Activated T-helper 1 cell treated with Interleukin-2 at 50 U/mL for 16 hours (primary cell): ENCODE measurements around the gene ADGRD1.
"Not testable (repeated sequence)": the region's sequence is repeated elsewhere in the genome, so short reads cannot be mapped to it uniquely, and the experiment has no call there.

ENCODE experiments used
- DNase-seq: peaks from one replicate; pipeline ENCODE4 v3.0.0-alpha.2; 2020; ENCODE audit warnings: low read depth

The ADGRD1 gene

DNA sequence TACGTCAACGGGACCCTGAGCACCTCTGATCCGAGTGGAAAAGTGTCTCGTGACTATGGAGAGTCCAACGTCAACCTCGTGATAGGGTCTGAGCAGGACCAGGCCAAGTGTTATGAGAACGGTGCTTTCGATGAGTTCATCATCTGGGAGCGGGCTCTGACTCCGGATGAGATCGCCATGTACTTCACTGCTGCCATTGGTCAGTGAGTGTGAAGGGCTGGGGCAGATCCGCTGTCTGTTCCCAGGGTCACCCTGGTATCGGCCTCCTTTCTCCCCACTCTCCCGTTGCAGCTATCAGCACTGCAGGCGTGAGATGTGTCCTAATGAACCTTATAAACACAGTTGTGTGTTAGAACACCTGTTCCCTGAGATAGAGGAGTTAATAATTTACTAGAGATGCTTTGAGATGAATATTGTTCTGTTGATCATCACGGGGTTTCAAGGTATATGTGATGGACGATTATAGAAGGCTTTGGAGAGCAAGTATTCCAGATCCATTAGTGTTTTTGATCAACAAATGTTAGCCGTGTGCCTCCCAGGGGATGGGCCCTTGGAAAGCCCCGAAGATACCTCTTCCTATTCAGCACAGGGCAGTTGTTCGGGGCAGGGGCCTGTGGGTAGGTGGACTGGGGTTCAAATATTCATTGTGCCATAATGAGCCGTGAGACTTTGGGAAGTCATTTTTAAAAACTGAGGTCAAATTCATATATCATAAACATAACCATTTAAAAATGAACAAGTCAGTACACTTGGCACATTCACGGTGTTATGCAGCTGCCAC is 33.6 kb downstream of the ADGRD1 start:
- no peak for DNase-seq

DNA sequence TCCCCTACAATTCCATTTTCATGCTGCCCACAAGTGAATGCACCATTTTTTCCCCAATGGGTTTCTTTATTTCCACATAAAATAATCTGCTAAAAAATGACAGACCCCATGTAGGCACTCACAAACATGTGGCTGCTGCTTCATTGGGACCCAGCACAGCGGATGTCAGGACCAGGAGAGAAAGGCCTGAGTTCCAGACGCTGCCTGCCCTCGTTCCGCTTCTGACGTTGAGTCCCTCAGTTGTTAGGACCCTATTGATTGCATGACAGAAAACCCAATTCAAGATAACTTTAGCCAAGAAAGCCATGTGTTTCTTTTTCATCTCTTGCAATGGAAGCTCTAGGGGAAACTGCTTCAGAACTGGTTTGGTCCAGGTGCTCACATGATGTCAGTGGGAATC is 34.6 kb downstream of the ADGRD1 start:
- DNase-seq = no peak

DNA sequence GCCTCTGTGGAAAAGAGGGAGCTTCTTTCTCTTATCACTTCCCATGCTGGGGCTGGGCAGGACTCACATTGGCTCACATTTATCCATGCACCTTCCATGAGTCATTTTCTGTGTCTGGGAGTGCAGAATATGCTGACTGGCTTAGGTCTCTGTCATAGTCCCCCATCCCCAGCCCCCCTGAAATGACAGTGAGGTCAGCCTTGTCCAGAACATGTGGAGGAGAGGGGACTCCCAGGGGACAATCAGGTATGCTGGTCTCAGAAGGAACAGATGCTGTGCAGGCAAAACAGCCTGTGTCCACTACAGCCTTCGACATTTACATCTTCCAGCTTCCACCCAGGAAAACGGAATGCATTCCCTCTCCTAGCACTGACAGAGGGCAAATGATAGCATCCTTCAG is 35.0 kb downstream of the ADGRD1 start:
- no peak for DNase-seq

DNA sequence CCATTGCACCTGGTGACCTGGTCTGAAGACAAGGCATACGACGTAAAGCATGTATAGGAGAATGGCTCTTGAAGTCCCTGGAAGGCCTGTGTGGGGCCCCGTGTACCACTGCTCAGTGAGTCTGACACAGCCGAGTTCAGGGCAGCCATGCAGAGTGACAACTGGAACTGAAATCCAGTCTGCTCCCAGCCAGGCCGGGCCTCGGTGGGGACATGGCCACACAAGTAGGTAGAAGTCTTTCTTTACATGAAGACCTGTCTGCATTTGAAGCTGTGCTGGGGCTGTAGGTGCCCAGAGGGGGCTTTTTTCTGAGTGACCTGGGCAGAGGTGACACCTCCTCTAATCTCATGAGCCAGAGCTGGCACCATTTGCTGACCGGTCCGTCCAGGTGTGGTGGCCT is 35.7 kb downstream of the ADGRD1 start:
- no peak for DNase-seq

DNA sequence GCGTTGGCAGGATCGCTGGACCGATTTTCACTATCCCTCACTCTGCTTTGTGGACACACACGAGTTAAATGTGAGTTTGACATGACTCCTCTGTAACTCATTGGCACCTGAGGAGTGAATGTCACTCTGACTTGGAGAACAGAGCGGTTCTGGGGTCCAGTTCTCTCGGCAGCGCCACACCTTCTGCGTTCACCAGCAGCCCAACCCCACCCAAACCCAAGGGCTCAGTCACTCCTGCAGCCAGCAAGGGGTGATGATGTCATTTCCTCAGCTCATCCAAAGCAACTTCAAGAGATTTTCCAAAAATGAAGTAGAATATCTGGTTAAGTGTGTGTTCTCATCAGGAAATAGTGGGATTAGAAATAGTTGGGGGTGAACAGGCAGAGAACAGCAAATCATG is 36.3 kb downstream of the ADGRD1 start:
- no peak for DNase-seq

DNA sequence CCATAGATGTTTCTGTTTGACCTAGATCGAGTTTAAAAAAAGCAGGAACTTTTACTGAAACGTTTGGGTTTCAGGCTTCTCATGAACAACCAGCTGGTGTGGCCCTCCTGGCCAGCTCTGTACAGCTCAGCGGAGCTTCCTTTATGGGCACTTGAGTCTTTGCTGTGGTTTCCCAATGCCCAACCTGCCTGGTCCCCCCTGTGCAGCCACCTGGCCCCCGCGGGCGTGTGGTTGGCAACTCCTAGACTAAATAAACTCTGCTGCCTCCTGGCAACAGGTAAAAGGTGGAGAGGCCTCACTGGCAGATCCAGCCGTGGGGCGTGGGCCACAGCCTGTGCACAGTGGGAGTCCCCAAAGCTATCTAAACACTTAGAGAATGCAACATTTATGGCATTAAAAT is 38.7 kb downstream of the ADGRD1 start:
- DNase-seq = no peak

DNA sequence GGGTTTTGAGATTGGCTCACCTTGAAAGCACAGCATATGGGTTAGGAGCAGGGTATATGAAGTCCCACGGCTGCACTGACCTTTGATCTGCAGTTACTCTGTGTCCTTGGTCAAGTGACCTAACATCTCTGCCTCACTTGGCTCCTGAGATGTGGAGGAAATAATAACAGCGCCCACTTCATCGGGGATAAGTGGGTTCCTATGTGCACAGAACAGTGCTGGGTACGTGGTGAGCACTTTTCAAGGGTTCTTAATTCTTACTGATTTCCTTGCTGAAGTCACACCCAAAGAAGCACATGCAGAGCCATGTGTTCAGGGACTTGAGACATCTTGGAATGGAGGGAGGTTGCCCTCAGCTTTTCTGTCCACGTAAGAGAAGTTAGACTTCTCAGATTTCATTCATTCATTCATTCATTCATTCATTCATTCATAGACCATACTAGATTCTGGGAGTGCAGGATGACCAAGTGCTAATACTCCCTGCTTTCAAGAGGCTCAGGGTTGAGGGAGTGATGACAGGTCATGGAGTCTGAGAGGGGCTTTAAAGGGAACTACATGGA is 39.4 kb downstream of the ADGRD1 start:
- DNase-seq = no peak

DNA sequence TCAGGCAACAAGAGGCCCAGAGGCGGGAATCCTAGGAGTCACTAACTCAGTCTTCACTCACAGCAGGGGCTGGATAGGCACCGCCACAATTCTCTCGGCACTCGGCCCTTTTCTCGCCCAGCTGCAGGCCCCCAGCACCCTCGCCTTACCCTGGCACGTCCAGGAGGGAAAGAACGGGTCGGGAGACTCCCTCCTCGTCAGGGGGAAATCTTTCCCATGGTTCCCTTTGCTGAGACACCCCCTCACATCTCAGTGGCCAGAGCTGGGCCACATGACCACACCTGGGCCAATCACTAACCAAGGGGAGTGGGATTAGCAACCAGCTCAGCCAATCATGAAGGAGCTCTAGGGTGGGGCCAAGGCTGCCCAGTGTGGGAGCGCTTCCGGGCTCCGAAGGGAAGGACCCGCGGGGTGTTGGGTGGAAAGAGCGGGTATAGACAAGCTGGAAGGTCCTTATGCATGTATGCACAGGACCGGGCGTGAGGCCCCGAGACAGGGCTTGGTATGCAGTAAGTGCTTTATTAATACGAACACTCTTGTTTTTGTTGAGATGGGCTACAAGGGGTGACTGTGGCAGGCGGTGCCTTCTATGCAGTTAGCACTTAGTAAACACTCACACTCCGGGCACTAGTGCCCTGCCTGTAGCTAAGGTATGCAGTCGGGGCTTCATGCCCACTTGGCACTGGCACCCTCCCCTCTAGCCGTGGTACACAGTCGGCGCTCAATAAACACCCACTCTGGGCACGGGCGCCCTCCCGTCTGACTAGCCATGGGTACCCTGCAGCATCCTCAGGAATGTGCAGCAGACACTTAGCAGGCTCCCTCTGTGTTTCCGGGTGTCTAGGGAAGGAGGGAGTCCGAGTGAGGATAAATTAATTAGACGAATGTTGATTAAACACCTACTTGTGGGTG is 40.3 kb downstream of the ADGRD1 start:
- no peak for DNase-seq

DNA sequence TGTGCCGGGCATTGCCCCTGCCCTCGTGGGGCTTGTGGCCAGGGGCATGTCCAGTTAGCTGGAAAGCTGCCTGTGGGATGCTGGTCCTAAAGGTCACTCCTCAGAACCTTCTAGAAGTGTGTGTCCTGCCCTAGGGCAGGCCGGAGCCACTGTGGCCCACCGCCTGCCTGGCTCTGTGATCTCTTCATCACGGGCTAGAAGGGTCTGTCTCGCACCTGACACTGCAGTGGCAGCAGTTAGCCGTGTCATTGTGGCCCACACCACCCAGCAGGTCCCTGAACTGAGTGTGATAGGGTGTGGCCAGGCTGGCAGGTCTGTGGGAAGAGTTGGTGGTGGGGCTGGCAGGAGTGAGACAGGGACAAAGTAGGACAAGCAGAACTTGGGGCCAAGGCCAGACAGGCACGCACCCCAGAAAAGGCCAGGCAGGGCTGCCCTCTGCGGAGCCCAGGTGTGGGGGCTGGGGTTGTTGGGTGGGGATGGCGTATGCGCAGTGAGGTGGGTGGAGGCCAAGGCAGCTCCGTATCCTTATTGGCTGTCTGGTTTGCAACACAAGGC is 41.2 kb downstream of the ADGRD1 start:
- no peak for DNase-seq

DNA sequence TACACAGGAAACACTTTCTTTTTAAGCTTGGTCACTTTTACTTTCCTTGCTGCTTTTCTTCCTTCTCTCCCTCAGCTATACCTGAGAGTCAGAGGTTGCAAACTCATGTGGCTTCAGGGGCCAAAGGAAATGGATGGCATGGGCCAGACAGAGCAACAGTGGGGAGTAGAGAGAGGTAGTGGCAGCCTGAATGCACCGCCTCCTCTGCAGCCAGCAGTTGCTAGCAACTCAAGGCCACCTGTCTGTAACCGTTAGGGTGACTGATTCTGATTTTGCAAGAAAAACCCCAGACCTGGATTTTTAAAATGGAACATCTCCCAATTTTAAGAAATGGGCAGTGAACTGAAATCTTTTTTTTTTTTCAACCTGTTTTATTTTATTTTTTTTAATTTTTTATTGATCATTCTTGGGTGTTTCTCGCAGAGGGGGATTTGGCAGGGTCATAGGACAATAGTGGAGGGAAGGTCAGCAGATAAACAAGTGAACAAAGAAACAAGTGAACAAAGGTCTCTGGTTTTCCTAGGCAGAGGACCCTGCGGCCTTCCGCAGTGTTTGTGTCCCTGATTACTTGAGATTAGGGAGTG is 41.8 kb downstream of the ADGRD1 start:
- not testable (repeated sequence) for DNase-seq

DNA sequence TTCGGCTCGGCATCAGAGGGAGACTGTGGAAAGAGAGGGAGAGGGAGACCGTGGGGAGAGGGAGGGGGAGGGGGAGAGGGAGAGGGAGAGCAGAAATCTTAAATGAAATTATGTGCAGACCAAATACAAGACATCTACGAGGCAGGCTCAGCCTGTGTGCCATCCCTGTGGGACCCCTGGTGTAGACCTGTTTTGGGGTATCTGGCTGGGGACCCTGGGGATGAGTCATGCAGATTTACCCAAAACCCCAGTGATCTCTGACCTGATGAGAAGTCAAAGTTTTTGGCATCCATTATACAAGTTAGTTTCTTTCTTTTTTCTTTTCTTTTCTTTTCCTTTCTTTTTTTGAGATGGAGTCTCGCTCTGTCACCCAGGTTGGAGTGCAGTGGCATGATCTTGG is 44.4 kb downstream of the ADGRD1 start:
- DNase-seq = no peak

DNA sequence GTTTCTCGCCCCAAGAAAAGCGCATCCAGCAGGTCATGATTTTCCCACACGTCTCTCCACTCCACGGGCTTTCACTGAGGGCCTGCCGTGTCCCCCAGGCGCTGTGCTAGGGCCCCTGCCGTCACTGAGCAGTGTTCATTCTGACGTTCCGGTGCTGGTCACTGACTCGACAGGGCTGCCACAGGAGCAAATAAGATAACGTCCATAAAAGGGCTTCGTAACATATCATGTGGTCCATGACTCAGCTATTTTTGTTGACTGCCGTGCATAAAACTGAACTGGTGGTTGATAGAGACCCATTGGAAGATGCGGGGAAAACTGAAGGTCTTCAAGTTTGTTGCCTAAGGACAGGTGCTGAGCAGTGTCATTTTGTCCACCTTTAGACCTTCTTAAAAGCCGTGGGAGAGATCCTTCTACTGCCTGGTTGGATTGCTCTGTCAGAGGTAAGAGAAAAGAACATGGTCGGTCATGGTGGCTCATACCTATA is 46.3 kb downstream of the ADGRD1 start:
- no peak for DNase-seq

DNA sequence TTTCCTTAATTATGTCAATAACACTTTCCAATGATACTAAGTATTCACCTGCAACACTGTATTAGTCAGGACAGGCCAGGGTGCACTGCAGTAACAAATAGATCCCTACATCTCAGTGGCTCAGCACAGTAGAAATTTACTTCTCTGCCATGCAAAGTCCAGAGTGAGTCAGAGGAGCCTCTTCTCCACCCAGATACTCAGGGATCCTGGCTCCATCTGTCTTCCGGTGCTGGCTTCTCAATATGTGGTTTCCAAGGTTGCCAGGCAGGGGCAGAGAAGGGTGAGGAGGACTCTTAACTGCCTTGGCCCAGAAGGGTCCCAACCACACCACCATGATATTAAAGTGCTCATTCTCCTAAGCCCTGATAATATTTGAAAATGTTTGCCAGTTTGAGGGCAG is 47.8 kb downstream of the ADGRD1 start:
- DNase-seq = no peak

DNA sequence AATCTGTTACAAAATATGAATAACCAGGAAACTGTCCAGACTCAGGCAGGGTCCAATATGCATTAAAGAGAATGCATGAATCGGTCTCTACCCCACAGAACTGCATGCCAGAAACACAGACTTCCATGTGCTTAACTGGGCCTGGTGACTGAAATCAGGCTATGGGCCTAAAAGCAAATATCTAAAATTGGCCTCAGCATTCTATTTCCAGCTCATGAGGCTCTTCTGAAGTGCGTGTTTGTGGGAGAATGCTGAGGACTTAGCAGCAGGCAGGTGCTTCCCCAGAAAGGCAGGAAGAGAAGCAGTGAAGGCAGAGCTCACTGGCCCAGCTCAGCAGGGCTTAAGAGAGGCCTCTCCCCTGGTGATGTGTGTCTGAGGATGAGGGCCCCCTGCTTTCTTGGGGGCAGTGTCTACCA is 48.5 kb downstream of the ADGRD1 start:
- DNase-seq = no peak

DNA sequence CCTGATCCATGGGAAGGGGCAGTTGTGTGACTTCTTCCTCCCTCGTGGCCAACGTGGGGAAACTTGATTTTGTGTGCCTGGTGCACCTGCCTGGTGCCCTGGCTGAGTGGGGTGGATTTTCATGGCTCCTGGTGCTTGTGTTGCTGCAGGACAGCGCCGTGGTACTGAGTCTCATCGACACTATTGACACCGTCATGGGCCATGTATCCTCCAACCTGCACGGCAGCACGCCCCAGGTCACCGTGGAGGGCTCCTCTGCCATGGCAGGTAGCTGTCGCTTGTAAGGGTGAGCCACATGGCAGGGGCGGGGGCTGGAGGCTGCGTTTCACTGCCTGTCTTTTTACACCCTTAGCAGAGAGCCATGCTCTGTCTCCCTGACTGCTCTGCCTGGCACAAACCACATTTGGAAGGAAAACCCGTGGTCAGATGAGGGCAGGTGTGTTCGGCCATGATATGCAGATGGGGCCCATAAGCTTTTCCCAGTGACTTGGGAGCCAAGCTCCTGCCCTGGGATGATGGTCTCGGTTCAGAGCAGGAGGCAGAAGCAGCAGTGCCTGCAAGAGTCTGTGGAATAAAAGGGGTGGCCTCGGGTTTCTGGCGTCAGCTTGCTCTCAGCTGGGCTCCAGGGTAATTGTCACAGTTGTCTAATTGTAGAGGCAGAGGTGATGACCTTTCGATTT is 49.5 kb downstream of the ADGRD1 start:
- DNase-seq = no peak

DNA sequence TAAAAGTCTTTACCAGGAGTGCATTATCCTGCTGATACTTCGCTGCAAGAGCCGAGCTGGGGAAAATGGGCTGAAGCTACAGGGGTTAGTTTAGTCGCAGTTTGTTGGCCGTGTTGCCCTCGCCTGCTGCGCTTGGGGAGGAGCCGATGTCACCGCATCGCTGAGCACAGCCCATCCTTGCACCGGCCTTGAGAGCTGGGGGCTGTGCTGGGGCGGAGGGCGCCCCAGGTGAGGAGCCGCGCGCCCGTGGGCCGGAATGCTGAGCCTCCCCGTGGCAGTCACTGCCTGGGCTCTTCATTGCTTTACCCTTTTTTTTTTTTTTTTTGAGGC is 50.0 kb downstream of the ADGRD1 start:
- no peak for DNase-seq

DNA sequence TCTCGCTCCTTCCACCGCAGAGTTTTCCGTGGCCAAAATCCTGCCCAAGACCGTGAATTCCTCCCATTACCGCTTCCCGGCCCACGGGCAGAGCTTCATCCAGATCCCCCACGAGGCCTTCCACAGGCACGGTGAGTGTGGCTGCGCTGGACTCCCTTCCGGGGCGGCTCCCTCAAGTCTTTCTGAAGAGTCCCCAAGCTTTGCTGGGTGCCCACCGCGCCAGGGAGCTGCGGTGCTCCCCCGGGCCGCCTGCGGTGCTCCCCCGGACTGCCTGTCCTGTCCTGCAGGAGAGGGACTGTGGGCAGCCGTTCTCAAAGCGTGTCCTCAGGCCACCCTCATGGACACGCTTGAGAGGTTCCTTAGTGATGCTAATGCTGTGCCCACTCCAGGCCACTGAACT is 50.5 kb downstream of the ADGRD1 start:
- no peak for DNase-seq

DNA sequence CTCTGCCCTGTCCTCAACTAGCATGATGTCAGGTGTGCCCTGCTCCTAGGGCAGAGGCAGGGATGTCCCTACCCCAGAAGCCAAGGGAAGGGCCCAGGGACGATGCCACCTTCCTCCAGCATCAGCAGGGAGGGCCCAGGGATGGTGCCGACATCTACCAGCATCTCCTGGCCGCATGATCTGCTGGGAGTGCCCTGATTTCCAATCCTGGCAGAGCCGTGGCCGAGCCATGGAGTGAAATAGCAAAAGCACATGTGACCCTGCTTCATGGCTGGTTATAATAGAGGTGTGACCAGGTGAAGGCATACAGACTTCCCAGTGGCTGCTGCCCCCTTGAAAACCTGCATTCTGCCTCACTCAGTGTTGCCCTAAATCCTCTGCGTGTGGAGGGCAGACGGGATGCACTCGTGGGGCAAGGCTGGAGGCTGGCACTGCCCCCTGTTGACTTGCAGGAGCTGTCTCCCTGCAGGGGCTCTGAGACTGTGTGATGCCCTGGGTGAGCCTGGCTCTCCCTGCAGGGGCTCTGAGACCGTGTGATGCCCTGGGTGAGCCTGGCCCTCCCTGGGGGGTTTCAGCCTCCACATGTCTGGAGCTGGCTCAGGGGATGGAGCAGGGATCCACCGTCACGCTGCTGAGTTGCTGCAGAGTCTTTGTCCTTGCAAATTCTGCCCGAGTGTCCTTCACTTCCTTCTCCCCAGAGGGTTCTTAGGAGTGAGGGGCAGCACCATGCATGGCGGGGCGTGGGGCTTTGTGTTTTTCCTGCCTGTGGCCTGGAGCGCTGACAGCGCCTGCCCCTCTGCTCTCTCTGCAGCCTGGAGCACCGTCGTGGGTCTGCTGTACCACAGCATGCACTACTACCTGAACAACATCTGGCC is 51.7 kb downstream of the ADGRD1 start:
- DNase-seq = no peak

DNA sequence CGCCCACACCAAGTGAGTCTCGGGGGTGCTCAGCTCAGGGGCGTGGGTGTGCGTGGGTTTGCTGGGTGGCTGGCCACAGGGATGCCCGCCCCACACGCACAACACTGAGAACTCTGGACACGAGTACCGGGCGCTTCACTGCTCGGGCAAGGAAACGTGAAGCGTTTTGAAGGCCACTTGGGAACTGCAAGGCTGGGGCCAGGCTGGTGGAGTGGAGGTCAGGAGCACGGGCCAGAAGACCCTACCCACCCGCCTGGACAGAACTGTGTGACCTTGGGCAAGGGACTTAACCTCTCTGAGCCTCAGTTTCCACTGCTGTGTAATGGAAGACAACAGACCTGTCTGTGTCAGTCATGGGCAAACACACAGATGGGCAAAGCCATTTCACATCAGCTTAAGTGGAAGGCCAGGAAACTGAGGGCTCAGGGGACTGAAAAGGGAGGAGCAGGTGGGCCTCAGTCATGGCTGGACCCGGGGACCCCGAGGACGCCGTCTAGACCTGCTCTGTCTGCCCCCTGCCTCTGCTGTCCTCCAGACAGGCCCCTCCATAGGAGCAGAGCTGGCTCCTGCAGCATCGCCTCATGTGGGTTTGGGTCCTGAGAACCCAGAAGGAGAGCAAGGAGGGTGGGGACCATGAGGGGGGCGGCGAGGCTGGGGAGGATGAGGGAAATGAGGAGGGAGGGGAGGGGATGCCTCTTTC is 52.5 kb downstream of the ADGRD1 start:
- DNase-seq = no peak
